GM21528 (cell line): Measurements from ENCODE around the gene IL9R.
"Not testable (repeated sequence)": the region's sequence is repeated elsewhere in the genome, so short reads cannot be mapped to it uniquely, and the experiment has no call there.

Experiments
- ATAC-seq: cut with Tn5 transposase; IDR thresholded peaks from one replicate; pipeline ENCODE4 v1.9.1; 2021; ENCODE audit warnings: mild to moderate bottlenecking, moderate library complexity; ENCODE audit not compliant: unreplicated experiment, low FRiP score

Gene IL9R, protein sequence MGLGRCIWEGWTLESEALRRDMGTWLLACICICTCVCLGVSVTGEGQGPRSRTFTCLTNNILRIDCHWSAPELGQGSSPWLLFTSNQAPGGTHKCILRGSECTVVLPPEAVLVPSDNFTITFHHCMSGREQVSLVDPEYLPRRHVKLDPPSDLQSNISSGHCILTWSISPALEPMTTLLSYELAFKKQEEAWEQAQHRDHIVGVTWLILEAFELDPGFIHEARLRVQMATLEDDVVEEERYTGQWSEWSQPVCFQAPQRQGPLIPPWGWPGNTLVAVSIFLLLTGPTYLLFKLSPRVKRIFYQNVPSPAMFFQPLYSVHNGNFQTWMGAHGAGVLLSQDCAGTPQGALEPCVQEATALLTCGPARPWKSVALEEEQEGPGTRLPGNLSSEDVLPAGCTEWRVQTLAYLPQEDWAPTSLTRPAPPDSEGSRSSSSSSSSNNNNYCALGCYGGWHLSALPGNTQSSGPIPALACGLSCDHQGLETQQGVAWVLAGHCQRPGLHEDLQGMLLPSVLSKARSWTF

DNA sequence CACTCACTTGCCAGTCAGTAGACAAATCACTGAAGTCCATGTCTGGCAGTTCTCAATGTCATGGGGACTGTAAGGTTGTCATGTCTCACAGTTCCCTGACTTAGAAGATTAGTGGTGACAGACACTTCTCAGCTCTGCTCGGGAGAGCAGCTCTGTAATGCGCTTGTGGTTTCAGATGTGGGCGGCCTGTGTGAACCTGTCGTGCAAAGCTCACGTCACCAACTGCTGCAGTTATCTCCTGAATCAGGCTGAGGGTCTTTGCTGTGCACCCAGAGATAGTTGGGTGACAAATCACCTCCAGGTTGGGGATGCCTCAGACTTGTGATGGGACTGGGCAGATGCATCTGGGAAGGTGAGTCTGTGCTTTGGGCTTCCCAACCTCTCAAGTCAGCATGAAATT lies at the start of gene IL9R:
TSS of gene IL9R (plus strand) at position 261 of the 400 bp plus-strand sequence. CDS start at position 325, 64 bp downstream.
- peak; percentile 69 for ATAC-seq

DNA sequence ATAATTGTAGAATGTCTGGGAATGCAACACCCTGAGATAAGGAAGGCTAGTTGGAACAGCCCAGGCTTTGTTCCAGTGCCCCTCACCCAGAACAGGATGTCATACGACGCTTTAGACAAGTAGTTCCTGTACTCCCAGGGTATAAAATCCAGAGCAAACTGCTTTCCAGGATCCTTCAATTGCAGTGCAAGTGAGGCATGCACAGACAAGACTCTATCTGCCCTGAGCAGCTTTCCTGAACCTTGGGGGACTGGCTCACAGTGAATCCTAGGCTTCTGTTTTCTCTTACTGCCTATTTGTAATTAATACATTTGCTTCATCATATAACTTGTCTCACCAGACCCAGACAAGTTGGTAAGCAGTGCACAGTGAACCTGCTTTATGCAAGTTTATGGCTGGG lies 48.4 kb upstream of the IL9R start:
- ATAC-seq: no peak

DNA sequence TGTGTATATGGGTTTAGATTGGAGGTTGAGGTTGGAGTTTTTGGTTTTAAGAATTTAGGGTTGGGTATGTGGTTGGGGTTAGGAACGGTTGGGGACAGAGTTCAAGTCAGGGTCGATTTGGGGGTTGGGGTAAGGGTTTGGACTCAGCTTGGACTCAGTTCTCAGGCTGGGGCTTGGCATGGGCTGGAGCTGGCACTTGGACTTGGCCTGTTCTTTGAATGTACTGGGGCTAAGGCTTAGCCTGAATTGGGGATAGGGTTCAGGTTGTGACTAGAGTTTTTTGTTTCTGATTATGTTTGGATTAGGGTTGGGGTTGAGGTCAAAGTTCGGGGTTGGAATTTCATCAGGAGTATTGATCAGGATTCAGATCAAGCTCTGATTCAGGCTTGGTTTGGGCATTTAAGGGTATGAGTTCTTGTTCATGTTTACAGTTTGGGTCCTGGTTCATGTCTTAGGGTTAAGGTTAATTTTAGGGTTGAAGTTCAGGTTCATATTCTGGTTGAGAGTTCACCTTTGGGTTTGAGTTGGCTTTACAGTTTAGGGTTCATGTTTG lies 46.2 kb upstream of the IL9R start:
- no peak for ATAC-seq

- no peak for ATAC-seq
These were observed 44.4 kb upstream of the IL9R start for GRCh38 chrX:155953055-155953454.

GRCh38 chrX:155954793-155955192 lies 42.7 kb upstream of the IL9R start:
- no peak for ATAC-seq

- ATAC-seq: no peak
These were observed 41.4 kb upstream of the IL9R start for GRCh38 chrX:155956099-155956498.

DNA sequence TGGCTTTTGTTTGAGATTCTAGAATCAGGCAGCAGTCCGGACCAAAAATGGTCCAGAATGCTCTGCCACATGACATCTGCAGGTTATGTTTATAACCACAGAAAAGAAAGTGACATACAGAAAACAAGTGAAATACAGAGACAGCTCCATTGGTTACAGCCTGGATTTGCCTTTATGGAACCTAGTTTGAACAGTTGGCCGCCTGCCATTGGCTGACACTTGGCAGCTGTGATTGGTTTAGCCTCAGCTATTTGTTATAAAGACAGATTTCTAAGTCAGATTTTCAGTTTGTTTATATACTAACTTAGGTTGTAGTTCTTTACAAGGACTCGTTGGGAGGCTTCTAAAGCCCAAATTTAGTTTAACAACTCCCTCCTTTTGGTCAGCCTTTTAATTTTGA lies 40.8 kb upstream of the IL9R start:
- ATAC-seq: no peak

GRCh38 chrX:155957843-155958242 lies 39.7 kb upstream of the IL9R start:
- ATAC-seq: no peak

DNA sequence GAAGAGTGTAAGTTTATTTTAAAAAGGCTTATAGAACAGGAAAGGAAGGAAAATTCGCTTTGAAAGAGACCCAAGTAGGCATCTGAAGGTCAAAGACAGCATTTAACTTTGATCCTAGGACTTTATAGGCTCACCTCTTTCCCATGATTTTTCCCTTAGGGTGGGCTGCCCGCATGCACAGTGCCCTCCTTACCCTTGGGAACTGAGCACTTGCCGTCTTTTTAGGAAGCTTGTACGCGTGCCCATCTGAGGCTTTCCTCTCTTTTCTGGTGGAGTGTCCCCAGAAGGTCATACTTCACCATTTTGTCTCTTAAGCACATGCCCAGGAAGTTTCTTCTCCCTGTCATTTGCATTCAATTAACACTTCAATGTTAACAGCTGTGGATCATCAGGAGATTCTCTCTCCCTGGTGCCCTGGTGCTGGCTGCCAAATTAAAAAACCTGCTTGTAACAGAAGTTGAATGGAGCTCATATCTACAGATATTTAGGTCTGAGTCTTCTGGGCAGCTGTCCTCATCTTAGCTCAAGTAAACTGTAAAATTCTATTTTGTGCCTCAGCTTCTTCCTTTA lies 38.4 kb upstream of the IL9R start:
- ATAC-seq: no peak

- ATAC-seq: no peak
These were observed 34.6 kb upstream of the IL9R start for GRCh38 chrX:155962906-155963305.

DNA sequence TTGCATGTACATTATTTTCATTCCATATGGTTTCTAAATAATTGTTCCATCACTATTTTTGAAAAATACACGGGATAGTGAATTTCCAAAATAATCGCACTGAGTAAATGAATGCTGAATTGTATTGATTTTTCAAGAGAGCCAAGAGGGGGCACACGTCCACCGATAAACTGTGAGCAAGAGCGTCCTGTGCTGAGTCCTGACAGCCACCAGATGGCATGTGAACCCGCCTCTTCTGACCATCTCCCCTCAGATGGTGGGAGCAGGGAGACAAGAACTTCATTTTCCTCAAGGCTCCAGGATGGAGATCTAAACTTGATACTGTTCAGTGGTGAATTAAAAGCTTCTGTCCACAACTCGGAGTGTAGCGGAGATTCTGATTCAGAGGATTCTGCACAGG lies 30.6 kb upstream of the IL9R start:
- ATAC-seq: no peak

- no peak for ATAC-seq
These were observed 29.7 kb upstream of the IL9R start for GRCh38 chrX:155967653-155968325.

DNA sequence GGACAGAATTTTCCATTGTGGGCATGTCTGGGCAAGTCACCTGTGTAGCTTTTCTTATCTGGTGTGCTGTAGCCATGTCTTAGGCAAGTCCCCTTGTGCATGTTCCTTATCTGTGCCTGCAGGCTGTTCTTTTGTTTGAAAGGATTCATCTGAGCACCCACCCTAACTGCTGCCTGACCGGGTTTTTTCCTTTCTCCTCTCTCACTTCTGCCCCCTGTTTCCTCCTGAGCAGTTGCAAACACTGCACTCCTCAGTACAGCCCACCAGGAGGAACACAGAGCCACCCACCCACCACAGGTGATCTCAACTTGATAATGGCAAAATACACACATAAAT lies 29.2 kb upstream of the IL9R start:
- ATAC-seq: no peak

DNA sequence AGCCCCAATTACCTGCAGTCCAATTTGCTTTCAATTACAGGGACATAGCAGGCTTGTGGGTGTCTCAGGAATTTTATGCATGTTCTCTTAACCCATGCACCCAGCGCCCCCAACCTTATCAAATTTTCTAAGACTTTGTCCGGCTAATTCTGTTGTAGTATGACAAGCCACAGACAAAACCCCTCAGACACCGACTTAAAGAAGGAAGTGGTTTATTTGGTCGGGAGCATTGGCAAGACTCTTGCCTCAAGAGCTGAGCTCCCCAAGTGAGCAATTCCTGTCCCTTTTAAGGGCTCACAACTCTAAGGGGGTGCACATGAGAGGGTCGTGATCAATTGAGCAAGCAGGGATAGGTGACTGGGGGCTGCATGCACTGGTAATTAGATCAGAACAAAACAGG lies 28.7 kb upstream of the IL9R start:
- no peak for ATAC-seq

DNA sequence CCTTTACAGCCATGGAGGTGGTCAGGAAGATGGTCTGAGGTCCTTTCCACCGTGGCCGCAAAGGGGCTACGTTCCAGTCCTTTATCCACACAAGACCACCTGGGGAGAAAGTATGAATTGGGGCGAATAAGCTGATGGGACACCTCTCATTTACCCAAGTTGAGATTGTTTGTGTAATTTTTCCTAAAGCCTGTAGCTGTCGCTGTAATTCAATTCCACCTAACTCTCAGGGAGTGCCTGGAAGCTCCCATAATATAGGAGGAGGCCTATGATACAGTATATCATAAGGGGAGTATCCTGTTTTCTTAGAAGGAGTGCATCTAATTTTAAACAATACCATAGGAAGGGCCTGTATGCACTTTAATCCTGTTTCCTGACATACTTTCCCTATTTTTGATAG lies 25.8 kb upstream of the IL9R start:
- not testable (repeated sequence) for ATAC-seq

- not testable (repeated sequence) for ATAC-seq
These were observed 25.3 kb upstream of the IL9R start for GRCh38 chrX:155972241-155972640.

DNA sequence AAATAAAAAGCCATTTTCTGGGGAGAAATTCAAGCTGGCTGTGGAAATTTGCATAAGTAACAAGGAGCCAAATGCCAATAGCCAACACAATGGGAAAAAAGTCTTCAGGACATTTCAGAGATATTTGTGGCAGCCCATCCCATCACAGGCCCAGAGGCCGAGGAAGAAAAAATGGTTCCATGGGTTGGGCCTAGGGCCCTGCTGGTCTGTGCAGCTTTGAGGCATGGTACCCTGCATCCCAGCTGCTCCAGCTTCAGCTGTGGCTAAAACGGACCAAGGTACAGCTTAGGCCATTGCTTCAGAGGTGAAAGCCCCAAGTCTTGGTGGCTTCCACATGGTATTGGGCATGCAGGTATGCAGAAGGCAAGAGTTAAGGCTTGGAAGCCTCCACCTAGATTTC lies 14.2 kb upstream of the IL9R start:
- no peak for ATAC-seq

GRCh38 chrX:155985208-155985607 lies 12.3 kb upstream of the IL9R start:
- no peak for ATAC-seq

- not testable (repeated sequence) for ATAC-seq
These were observed 10.5 kb upstream of the IL9R start for GRCh38 chrX:155986995-155987394.

DNA sequence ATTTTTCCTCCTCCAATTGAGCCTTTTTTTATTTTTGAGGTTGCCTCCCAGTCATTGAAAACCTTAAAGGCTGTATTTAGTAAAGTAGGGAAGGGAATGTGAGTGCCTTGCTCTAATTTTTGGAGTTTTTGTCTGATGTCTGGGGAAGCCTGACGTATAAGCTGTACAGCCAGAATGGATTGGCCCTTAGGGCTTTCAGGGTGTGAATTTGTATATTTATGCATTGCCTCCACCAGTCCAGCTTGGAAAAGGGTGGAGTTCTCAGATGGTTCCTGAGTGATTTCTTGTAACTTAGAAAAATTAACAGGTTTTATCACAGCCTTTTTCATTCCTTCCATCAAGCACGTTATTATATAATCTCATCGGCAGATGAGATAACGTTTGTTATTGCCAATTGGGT lies 8.6 kb upstream of the IL9R start:
- no peak for ATAC-seq

DNA sequence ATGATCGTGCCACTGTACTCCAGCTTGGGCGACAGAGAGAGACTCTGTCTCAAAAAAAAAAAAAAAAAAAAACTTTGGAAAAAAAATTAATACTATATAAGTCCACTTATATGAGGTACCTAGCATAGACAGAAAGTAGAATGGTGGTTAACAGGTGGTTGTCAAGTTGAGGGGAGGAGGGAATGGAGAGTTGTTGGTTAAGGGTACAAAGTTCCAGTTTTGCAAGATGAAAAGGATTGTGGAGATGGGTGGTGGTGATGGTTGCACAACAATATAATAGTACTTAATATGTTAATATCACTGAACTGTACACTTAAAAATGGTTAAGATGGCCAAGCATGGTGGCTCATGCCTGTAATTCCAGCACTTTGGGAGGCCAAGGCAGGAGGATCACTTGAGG lies 4.1 kb upstream of the IL9R start:
- no peak for ATAC-seq
